ENCODE measurements around the gene ZNF221.

ZNF221 gene

GRCh38 chr19:43976732-43977131, 25.7 kb downstream of the ZNF221 start:
- Histone ChIP-seq H3K27me3 (replicated peaks; ENCODE audit: control insufficient read depth, insufficient read depth, low read length) (no peaks in the 10 kb centered on the region), H3K4me3 (replicated peaks; ENCODE audit: low read depth, low read length) (no peak overlapping the region), H3K36me3 (ENCODE audit: control insufficient read depth, insufficient read depth, low read length) (no peaks in the 10 kb centered on the region)
- DNase-seq (ENCODE audit: extremely low read depth, insufficient read length): no peak
- TF ChIP-seq CTCF (IDR thresholded peaks at IDR 0.05; ENCODE audit: insufficient read depth, low read length, poor library complexity, severe bottlenecking): no peak

- TF ChIP-seq CTCF (IDR thresholded peaks at IDR 0.05; ENCODE audit: insufficient read depth, low read length, poor library complexity, severe bottlenecking): no peak
- DNase-seq (ENCODE audit: extremely low read depth, insufficient read length): no peak
Measured at GRCh38 chr19:43983544-43983911, 32.5 kb downstream of the ZNF221 start.

GRCh38 chr19:43983912-43984686, 33.1 kb downstream of the ZNF221 start, which contains the start of gene ZNF155:
TSS of gene ZNF155 (plus strand) at chr19:43984188. CDS start at chr19:43988544, 4,356 bp downstream.
- no peak for TF ChIP-seq CTCF (IDR thresholded peaks at IDR 0.05; ENCODE audit: insufficient read depth, low read length, poor library complexity, severe bottlenecking)
- Histone ChIP-seq H3K4me3 (replicated peaks; ENCODE audit: low read depth, low read length) (peak within 1 kb of the TSS; percentile 60), H3K27me3 (replicated peaks; ENCODE audit: control insufficient read depth, insufficient read depth, low read length) (no peaks in the 10 kb centered on the region), H3K36me3 (ENCODE audit: control insufficient read depth, insufficient read depth, low read length) (no peaks in the 10 kb centered on the region)
- peak; percentile 71 for DNase-seq (ENCODE audit: extremely low read depth, insufficient read length)

More at GRCh38 chr19:43983544-43983911, 32.5 kb downstream of the ZNF221 start:
- peak overlapping the region; percentile 60 for H3K4me3 ChIP-seq (replicated peaks; ENCODE audit: low read depth, low read length)
- no peaks in the 10 kb centered on the region for H3K36me3 ChIP-seq (ENCODE audit: control insufficient read depth, insufficient read depth, low read length)
- H3K27me3 ChIP-seq (replicated peaks; ENCODE audit: control insufficient read depth, insufficient read depth, low read length): no peaks in the 10 kb centered on the region

- no peak for TF ChIP-seq CTCF (IDR thresholded peaks at IDR 0.05; ENCODE audit: insufficient read depth, low read length, poor library complexity, severe bottlenecking)
- Histone ChIP-seq H3K4me3 (replicated peaks; ENCODE audit: low read depth, low read length) (peak overlapping the region; percentile 60), H3K36me3 (ENCODE audit: control insufficient read depth, insufficient read depth, low read length) (no peaks in the 10 kb centered on the region), H3K27me3 (replicated peaks; ENCODE audit: control insufficient read depth, insufficient read depth, low read length) (no peaks in the 10 kb centered on the region)
- DNase-seq (ENCODE audit: extremely low read depth, insufficient read length): peak; percentile 21
Measured at GRCh38 chr19:43984687-43985000, 33.6 kb downstream of the ZNF221 start.

- DNase-seq (ENCODE audit: extremely low read depth, insufficient read length): no peak
- Histone ChIP-seq H3K27me3 (replicated peaks; ENCODE audit: control insufficient read depth, insufficient read depth, low read length) (no peaks in the 10 kb centered on the region), H3K36me3 (ENCODE audit: control insufficient read depth, insufficient read depth, low read length) (no peaks in the 10 kb centered on the region; the same call in none of the 2 replicates), H3K4me3 (replicated peaks; ENCODE audit: low read depth, low read length) (no peak overlapping the region)
- no peak for TF ChIP-seq CTCF (IDR thresholded peaks at IDR 0.05; ENCODE audit: insufficient read depth, low read length, poor library complexity, severe bottlenecking)
Measured at GRCh38 chr19:43997631-43998290, 46.7 kb downstream of the ZNF221 start.

Measured in GM06990 (cell line).